Right renal pelvis (tissue), 4 donors: ENCODE results near the gene PSPC1. TPM values are rescaled to one million over a fixed set of nuclear protein-coding genes. Genes with fewer than 3 reads are reported as not detected.
"Not testable (repeated sequence)": the region's sequence is repeated elsewhere in the genome, so short reads cannot be mapped to it uniquely, and the experiment has no call there.

ENCODE experiments used
- DNase-seq, 4 donors: peaks; one replicate each; pipeline ENCODE4 v3.0.0-alpha.2; 2013; ENCODE audit warnings: low read depth in 4 of 4, low spot score in 3 of 4, missing footprints in 1 of 4
- polyA plus RNA-seq, 4 donors: library from polyadenylated mRNA; unstranded; fragments of 120-200 nt; gene quantifications; one replicate each; pipeline ENCODE4 v1.2.1, GENCODE V29; 2013; ENCODE audit not compliant: insufficient read length in 4 of 4

The PSPC1 gene
- 10 to 100 TPM; 75.5 to 86.6 (median 84.5) TPM for polyA plus RNA-seq

- peak; percentile 91 to 94 (median 92) for DNase-seq
Measured at GRCh38 chr13:19782727-19783682, at the start of gene PSPC1. Gene PSPC1, minus strand, starts transcription at chr13:19782945. Its CDS starts 188 bp downstream, at chr13:19782757.

- no peak for DNase-seq
Measured at GRCh38 chr13:19822673-19823072, 39.9 kb upstream of the PSPC1 start.

GRCh38 chr13:19818223-19818842 is 35.6 kb upstream of the PSPC1 start:
- peak; percentile 22 to 48 (median 35) for DNase-seq

GRCh38 chr13:19817510-19818158 is 34.9 kb upstream of the PSPC1 start:
- DNase-seq = no peak

GRCh38 chr13:19817106-19817505 is 34.4 kb upstream of the PSPC1 start:
- no peak for DNase-seq

GRCh38 chr13:19815842-19816241 is 33.1 kb upstream of the PSPC1 start:
- not testable (repeated sequence) for DNase-seq

- DNase-seq = no peak
Measured at GRCh38 chr13:19810996-19811881, 28.5 kb upstream of the PSPC1 start.

- no peak for DNase-seq
Measured at GRCh38 chr13:19810151-19810550, 27.4 kb upstream of the PSPC1 start.

- DNase-seq = no peak
Measured at GRCh38 chr13:19805765-19806164, 23.0 kb upstream of the PSPC1 start.

GRCh38 chr13:19795956-19796355 is 13.2 kb upstream of the PSPC1 start:
- no peak for DNase-seq

- DNase-seq = peak in 3 of 4 donors; percentile 38 to 53 (median 45)
Measured at GRCh38 chr13:19794631-19795030, 11.9 kb upstream of the PSPC1 start.

- no peak for DNase-seq
Measured at GRCh38 chr13:19791953-19792537, 9.3 kb upstream of the PSPC1 start.

GRCh38 chr13:19782049-19782726 is 557 bp downstream of the PSPC1 start:
- DNase-seq = peak; percentile 22 to 65 (median 29)

GRCh38 chr13:19781526-19781925 is 1.2 kb downstream of the PSPC1 start:
- peak in 1 of 4 donors; percentile 12 for DNase-seq

- DNase-seq = not testable (repeated sequence)
Measured at GRCh38 chr13:19780753-19781418, 1.9 kb downstream of the PSPC1 start.

GRCh38 chr13:19772306-19772705 is 10.4 kb downstream of the PSPC1 start:
- DNase-seq = no peak

GRCh38 chr13:19769854-19770253 is 12.9 kb downstream of the PSPC1 start:
- no peak for DNase-seq

GRCh38 chr13:19767966-19768365 is 14.8 kb downstream of the PSPC1 start:
- DNase-seq = no peak

- DNase-seq = no peak
Measured at GRCh38 chr13:19766591-19766990, 16.2 kb downstream of the PSPC1 start.
